NCI-H2029 (cell line): Measurements from ENCODE around the gene AKAP1.

Source experiments
- DNase-seq: peaks from one replicate; lab custom pipeline; 2025; lab: John Stamatoyannopoulos, UW

Gene AKAP1, protein sequence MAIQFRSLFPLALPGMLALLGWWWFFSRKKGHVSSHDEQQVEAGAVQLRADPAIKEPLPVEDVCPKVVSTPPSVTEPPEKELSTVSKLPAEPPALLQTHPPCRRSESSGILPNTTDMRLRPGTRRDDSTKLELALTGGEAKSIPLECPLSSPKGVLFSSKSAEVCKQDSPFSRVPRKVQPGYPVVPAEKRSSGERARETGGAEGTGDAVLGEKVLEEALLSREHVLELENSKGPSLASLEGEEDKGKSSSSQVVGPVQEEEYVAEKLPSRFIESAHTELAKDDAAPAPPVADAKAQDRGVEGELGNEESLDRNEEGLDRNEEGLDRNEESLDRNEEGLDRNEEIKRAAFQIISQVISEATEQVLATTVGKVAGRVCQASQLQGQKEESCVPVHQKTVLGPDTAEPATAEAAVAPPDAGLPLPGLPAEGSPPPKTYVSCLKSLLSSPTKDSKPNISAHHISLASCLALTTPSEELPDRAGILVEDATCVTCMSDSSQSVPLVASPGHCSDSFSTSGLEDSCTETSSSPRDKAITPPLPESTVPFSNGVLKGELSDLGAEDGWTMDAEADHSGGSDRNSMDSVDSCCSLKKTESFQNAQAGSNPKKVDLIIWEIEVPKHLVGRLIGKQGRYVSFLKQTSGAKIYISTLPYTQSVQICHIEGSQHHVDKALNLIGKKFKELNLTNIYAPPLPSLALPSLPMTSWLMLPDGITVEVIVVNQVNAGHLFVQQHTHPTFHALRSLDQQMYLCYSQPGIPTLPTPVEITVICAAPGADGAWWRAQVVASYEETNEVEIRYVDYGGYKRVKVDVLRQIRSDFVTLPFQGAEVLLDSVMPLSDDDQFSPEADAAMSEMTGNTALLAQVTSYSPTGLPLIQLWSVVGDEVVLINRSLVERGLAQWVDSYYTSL

DNA sequence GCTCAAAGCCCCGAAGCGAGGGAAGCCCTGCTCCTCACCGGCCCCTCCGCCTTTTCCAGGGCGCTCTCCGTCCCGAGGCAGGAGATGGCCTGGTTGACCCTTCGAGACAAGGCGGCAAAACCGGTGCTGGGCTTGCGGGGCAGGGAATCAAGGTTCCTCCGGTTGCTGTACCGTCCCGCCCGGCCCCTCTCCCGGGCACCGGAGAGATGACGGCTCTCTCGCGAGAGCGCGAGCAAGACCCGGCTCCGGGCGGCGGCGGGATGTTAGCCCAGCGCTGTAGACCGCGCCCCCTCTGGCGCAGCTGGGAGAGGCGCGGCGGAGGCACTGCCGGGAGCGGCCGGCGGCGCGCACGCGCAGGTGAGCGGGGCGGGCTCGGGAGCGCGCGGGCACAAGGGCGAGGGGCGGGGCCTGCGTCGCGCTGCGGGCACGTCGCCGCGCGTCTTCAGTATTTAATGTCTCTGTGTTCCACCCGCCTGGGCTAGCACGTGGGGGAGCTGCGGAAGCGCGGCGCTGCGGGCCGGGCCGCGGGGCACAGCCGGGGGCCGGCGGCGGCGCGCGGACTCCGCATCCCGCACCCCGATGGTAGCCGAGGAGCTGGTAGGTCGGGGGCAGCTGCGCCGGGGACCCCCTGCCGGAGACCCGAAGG lies at the start of gene AKAP1:
Gene AKAP1, plus strand, starts transcription at position 445 of the 646 bp plus-strand sequence. CDS start 20,219 bp downstream, outside the sequence.
- peak; percentile 92 for DNase-seq

DNA sequence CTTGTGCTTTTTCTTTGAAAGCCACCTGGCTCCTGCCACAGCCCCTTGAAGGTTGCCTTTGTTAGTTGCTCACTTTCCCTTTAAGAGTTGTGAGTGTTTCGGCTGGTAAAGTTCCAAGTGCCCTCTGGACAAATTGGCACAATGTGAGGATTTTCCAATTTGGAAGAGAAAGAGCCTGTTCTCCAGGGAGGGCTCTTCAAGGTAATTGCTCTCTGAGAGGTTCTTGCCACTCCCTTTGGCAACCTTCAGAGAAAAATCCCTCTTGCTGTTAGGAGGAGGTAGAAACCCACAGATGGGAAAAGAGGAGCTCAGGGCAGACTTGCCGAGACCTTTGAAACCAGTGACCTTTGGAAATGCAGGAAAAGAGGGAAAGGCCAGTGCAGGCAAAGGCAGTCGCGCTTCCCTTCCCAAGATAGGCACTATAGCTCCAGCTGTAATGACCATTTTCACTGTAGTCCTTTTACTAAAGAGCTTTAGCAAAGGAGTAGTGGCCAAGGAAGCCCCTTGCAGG lies 49.0 kb upstream of the AKAP1 start:
- peak; percentile 85 for DNase-seq

DNA sequence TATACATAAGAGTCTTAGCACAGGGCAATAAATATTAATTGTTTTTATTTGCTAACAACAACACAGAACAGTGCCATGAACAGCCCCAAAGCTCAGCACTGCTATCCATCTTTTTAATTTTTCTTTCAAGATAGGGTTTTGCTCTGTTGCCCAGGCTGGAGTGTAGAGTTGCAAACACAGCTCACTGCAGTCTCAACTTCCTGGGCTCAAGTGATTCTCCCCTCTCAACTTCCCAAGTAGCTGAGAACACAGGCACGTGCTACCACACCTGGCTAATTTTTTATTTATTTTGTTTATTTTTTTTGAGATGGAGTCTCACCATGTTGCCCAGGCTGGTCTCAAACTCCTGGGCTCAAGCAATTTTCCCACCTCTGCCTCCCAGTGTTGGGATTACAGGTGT lies 47.6 kb upstream of the AKAP1 start:
- DNase-seq: no peak

DNA sequence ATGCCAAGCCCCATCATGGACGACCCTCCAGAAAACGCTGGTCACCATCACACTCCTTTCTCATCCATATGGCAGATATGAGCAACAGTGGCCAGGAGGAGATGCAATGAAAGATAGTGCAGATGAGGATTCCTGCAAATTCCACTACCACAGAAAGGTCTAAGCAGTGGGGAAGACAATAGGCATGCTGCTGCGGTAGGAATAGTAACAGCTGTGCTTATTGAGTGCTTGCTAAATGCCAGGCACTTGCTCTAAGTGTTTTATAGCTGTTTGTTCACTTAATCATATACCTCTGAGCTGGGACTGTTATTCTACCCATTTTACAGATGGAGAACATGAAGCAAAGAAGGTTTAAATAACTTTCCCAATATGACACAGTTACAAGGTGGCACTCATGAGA lies 46.6 kb upstream of the AKAP1 start:
- no peak for DNase-seq

DNA sequence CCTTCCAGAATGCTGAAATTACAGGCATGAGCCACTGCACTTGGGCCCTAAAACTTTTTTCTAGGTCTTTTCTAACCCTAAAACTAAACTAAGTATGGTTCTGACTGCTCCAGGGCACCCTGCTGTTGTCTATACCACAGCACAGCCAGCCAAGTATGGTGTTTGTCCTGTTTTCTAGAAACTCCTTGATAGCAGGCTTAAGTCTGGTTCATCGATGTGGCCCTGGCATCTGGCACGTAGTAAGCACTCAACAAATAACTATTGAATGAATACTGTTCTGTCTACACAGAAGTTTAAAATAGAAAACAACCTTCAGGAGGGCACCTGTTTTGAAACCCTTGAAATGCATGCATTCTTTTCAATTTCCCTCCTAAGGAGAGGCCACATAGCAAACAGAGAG lies 44.5 kb upstream of the AKAP1 start:
- DNase-seq: no peak

DNA sequence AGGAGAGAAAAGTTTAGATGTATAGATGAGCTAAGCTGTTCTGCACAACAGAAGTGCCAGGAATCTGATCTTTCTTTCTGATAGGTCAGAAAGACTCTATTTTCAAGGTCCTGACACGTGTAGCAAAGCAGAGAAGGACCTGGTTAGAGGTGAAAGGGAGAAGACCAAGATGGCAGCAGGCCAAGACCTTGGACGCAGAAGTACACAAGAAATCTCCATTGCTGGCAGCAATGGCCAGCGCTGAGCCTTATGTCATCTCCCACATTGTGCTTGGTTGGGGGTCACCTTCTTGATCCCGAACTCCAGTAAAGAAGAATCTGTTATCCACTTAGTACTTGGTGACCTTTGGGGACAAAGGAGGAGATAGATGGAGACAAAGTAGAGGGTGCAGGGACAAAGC lies 41.8 kb upstream of the AKAP1 start:
- no peak for DNase-seq

DNA sequence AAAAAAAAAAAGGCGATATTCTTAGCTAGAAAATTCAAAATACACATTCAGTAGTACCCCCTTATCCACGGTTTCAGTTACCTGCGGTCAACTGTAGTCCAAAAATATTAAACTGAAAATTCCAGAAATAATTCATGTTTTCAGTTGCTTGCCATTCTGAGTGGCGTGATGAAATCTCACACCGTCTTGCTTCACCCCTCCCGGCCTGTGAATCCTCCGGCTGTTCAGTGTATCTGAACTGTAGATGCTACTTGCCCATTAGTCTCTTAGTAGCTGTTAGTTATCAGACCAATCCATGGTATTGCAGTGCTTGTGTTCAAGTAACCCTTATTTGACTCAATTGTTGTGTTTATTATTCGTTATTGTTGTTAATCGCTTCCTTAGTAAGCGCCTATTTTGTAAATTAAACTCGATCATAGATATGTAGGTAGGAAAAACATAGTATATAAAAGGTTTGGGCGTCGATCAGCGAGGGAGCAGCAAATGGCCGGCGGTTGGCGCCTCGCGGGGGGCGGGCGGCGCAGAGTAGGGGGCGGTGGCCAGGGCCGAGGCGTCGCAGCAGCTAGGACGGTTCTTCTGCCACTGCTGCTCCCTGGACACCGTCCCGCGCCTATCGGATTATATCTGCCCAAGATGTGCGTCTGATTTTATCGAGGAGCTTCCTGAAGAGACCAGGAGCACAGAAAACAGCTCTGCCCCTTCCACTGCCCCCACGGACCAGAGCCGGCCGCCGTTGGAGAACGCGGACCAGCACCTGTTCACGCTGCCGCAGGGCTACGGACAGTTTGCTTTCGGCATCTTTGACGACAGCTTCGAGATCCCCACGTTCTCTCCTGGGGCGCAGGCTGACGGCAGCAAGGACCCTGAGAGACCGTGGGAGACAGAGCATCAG lies 39.8 kb upstream of the AKAP1 start:
- DNase-seq: no peak

DNA sequence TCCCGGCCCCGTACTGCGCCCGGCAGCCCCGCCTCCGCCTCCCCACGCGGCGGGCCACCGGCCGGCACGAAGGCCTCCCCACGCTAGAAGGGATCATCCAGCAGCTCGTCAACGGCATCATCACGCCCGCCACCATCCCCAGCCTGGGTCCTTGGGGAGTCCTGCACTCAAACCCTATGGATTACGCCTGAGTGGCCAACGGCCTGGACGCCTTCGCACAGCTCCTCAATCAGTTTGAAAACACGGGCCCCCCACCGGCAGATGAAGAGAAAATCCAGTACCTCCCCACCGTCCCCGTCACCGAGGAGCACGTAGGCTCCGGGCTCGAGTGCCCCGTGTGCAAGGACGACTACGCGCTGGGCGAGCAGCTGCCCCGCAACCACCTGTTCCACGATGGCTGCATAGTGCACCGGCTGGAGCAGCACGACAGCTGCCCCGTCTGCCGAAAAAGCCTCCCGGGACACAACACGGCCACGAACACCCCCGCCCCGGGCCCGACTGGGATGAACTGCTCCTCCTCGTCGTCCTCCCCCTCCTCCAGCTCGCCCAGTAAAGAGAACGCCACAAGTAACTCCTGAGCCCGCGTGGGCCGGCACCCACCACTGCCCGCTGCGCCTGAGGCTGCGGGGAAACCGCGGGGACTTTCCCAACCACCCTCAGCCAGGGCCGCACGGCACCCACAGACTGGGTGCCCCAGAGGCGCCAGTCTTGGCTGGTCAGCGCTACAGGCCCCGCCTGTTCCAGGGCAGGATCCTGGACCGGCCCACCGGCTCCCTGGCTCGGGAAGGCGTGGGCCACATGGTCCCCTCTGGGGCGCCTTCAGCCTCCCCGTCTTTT lies 39.0 kb upstream of the AKAP1 start:
- DNase-seq: no peak

DNA sequence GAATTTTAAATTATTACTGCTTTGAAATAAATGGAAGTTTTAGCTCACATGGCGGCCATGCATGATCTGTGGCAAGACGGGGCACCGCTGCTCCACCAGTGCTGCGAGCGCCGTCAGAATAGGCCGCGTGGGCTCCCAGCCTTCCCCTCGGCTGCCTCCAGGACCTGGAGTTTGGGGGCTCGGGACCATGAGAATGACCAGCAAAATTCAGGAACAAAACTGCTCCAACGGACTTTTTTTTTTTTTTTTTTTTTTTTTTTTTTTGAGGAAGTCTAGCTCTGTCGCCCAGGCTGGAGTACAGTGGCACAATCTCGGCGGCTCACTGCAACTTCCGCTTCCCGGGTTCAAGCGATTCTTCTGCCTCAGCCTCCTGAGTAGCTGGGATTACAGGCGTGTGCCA lies 38.3 kb upstream of the AKAP1 start:
- no peak for DNase-seq

DNA sequence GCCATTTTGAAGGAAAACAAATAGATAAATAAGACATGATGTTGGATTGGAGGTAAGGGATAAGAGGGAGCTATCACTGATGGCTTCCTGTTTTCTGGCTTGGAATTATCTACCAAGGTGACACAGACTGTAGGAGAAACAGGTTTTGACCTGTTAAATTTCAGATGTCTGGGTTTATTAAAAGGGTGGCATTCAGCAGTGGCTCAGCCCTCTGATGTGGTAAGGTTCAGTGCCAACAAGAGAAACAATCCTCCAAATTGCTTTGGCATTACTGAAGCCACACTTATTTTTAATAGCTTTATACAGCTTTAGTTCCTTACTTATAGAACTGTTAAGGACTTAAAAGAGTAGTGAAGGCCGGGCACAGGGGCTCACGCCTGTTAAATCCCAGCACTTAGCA lies 37.0 kb upstream of the AKAP1 start:
- DNase-seq: no peak

DNA sequence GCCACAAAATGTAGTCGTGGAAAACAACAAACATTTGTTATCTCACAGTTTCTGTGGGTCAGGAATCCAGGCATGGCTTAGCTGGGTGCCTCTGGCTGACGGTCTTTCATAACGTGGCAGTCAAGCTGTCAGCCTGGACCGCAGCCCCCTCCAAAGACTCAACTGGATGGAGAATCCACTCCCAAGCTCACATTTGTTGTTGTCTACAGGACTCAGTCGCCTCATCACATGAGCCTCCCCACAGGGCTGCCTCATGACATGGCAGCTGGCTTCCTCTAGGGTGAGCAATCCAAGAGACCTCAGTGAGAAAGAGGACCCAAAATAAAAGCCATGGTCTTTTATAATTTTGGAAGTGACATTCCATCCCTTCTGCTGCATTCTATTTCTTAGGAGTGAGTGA lies 34.7 kb upstream of the AKAP1 start:
- DNase-seq: no peak

DNA sequence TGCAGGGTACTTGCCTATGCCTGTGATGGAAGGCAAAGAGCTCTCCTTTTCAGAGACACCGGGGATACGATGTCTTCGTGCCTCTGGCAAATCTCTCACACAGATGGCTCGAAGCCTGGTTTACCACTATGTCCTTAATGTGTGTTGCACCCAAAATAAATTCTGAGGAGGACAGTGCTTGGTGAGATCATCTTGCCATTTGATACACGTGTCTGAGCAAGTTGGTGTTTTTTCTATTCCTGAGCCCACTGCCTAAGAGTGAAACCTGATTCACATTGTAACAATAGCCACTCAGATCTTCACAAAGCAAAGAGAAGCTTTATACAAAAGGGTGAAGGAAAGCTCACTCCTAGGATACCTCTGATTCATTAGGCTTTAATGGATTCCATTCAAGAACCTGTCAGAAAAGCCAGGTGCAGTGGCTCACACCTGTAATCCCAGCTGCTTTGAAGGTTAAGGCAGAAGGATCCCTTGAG lies 33.1 kb upstream of the AKAP1 start:
- DNase-seq: peak; percentile 91

DNA sequence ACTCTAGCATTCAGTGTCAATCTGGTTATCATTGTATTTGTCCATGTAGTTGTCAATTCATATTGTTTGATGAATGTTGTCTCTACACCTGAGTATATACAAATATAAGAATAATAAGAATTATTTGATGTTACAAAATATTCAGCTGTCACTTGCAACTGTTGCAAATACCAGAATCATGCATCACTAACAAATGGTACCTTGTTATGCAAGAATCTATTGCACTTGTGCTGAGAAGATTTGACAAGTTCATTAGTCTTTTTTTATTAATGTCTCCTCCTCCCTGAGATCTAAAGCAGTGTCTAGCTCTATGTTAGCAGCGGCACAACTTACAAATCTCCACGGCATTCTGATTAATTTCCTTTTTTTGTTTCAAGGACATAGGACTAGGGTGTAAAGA lies 22.2 kb upstream of the AKAP1 start:
- no peak for DNase-seq

DNA sequence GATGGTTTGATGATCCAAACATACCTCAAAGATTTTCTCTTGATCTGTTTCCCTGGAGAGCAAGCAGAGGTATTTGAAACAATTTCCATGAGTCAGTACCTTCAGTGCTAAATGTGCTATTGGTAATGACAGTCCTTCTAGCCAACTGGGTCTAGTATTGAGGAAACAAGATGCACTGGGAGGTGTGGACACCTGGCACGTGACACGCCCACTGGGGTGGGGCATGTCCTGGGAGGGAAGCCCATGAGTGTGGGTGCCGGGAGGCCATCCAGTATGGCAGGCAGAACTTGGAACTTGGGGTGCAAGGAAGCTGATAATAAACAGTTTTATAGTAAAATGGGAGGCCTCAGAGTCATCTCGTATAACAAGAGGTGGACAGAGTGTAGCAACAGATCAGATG lies 17.9 kb upstream of the AKAP1 start:
- no peak for DNase-seq

DNA sequence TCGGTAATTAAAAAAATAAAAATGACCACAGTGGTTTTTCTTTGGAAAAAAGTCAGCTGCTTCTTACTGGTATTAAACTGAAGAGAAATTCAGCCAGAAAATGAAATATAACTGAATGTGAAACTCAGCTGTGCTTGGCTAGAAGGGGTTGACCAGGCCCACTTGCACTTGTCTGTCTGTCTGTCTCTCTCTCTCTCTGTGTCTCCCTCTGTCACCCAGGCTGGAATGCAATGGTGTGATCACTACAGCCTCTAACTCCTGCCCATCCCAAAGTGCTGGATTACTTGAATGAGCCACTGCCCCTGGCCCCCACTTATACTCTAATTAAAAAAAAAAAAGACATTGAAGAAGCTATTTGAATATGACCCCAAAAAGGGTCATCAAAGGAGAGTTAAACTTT lies 17.3 kb upstream of the AKAP1 start:
- no peak for DNase-seq

DNA sequence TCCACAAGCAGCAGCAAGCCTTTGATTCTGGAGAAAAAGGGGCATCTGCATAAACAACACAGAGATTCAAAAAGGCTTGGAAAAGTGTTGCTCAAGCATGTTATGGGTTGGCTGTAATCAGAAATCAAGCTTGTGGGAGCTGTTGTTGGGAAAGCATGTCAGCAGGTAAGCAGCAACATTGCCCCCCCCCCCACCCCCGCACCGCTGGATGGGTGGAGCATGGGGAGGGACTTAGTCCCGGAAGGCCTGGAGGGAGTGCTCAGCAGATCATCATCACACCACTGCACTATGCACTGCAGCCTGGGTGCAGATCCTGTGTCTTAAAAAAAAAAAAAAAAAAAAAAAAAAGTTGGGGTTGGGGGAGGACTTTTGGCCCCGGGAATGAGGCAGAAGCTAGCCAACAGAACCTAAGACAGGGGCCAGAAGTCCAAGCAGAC lies 16.8 kb upstream of the AKAP1 start:
- DNase-seq: no peak

DNA sequence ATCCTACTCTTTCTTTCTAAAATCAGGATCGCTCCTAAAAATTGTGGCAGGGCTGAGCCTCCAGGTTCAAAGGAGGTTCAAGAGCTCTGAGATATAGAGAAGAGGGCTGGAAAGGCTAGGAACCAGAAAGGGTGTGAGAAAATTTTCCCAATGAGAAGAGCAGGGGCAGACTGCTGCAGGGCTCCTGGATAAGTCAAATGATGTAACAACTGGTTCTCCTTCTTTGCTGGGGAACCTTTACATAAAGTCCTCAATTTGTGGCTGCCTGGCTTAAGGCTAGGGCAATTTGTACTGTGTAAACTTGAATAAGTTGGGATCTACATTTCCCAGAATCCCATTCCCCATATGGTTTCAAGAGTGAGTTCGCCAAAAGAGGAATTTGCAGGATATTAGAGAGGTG lies 16.3 kb upstream of the AKAP1 start:
- no peak for DNase-seq

DNA sequence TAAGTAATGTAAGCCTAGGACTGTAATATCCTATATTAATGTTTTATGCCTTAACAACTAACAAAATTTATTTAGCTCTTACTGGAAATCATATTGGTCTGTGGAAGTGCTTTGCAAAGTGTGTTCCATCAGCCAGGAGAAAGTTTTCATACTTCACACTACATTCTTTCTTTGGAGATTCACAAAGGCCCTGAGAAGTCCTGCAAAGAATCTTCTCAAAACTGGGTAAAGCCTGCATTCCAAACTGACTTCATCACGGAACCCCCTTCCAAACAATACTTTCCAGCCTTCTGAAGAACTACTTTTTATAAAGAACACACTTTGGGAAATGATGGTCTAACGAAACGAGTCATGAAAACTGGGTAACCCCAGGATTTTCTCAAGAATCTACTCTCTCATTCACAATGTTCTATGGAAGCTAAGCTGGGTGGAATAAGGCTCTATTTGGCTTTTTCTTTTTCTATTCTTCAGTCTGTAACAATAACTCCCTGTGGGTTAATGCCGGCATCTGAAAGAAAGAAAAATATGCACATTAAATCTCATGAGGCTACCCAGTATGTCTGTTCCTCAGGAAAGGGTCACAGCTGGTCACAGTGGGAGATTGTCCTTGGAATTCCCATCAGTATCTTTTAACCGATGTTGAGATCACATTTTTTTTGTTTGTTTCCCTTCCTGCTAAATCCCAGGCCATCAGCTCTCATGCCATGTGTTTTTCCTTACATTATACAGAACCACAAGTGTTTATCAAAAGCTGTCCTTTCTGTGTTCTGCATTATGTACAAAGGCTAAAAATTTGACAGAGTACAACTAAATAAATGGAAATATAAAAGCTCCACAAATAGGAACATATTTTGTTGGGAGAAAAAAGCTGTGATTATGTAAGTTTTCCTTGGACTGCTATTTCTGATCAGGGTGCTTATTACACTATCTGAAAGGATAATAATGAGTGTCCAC lies 12.8 kb upstream of the AKAP1 start:
- no peak for DNase-seq

DNA sequence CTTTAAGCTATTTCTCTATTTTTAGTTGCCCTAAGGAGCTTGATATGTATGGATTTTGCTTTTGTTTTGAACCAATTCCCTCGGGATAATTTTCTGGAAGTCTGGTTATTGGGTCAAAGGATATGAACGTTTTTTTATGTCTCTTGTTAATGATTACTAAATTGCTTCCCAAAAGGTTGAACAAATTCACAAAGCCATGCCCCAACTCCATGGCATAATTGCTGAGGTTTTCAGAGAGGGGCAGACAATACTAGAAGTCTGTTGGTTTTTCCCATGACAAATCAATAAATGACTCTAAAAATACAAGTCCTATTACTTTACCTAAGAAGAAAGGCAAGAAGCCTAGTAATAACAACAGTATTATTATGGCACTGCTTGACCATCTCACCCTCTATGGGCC lies 11.4 kb upstream of the AKAP1 start:
- no peak for DNase-seq
